ENCODE data around the gene ADRA2B.
"Not testable (repeated sequence)": the region's sequence is repeated elsewhere in the genome, so short reads cannot be mapped to it uniquely, and the experiment has no call there.

ADRA2B gene

GRCh38 chr2:96093528-96093927 lies 22.8 kb downstream of the ADRA2B start:
- in situ Hi-C loops (cut with MboI; ENCODE audit: low sequenced_read_pairs): no loop called here

GRCh38 chr2:96092951-96093350 lies 23.4 kb downstream of the ADRA2B start:
- in situ Hi-C loops (cut with MboI; ENCODE audit: low sequenced_read_pairs): no loop called here

GRCh38 chr2:96092573-96092877 lies 23.8 kb downstream of the ADRA2B start:
- in situ Hi-C loops (cut with MboI; ENCODE audit: low sequenced_read_pairs): no loop called here

GRCh38 chr2:96091711-96092572 lies 24.4 kb downstream of the ADRA2B start:
- in situ Hi-C loops (cut with MboI; ENCODE audit: low sequenced_read_pairs): no loop called here

GRCh38 chr2:96091141-96091710 lies 25.1 kb downstream of the ADRA2B start:
- in situ Hi-C loops (cut with MboI; ENCODE audit: low sequenced_read_pairs): no loop called here

GRCh38 chr2:96090196-96090926 lies 26.0 kb downstream of the ADRA2B start:
- in situ Hi-C loops (cut with MboI; ENCODE audit: low sequenced_read_pairs): no loop called here

- in situ Hi-C loops (cut with MboI; ENCODE audit: low sequenced_read_pairs): no loop called here
Observed at GRCh38 chr2:96089356-96090195, 26.8 kb downstream of the ADRA2B start.

- in situ Hi-C loops (cut with MboI; ENCODE audit: low sequenced_read_pairs): no loop called here
Observed at GRCh38 chr2:96088340-96089335, 27.7 kb downstream of the ADRA2B start.

- in situ Hi-C loops (cut with MboI; ENCODE audit: low sequenced_read_pairs): no loop called here
Observed at GRCh38 chr2:96087130-96087529, 29.2 kb downstream of the ADRA2B start.

GRCh38 chr2:96085541-96086355 lies 30.6 kb downstream of the ADRA2B start:
- in situ Hi-C loops (cut with MboI; ENCODE audit: low sequenced_read_pairs): no loop called here

- in situ Hi-C loops (cut with MboI; ENCODE audit: low sequenced_read_pairs): not testable (repeated sequence)
Observed at GRCh38 chr2:96084858-96085518, 31.4 kb downstream of the ADRA2B start.

GRCh38 chr2:96083989-96084857 lies 32.1 kb downstream of the ADRA2B start:
- in situ Hi-C loops (cut with MboI; ENCODE audit: low sequenced_read_pairs): no loop called here

GRCh38 chr2:96083064-96083939 lies 33.1 kb downstream of the ADRA2B start:
- in situ Hi-C loops (cut with MboI; ENCODE audit: low sequenced_read_pairs): no loop called here

- in situ Hi-C loops (cut with MboI; ENCODE audit: low sequenced_read_pairs): no loop called here
Observed at GRCh38 chr2:96082211-96083063, 33.9 kb downstream of the ADRA2B start.

GRCh38 chr2:96081042-96081441 lies 35.3 kb downstream of the ADRA2B start:
- in situ Hi-C loops (cut with MboI; ENCODE audit: low sequenced_read_pairs): no loop called here
